T follicular helper cell (primary cell): ENCODE results near the gene POLE.

ENCODE experiments used
- DNase-seq: peaks from one replicate; pipeline ENCODE4 v3.0.0-alpha.2; 2020; ENCODE audit warnings: low read depth

POLE gene

GRCh38 chr12:132597333-132598316, 89.5 kb downstream of the POLE start:
- DNase-seq = peak; percentile 47

- DNase-seq = no peak
These were observed 91.1 kb downstream of the POLE start for GRCh38 chr12:132596016-132596415.

DNA sequence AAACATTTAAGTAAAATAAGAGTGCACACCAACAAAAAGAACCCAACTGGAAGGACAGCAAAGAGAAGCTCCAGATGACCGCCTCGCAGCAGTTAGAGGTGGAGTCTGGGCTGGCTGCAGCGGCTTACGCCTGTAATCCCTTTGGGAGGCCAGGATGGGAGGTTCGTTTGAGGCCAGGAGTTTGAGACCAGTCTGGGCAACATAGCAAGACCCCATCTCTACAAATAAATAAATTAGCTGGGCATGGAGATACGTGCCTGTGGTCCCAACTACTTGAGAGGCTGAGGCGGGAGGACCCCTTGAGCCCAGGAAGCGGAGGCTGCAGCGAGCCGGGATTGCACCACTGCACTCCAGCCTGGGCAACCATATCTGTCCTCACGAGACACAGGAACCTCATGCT, 92.0 kb downstream of the POLE start:
- DNase-seq = no peak

GRCh38 chr12:132593938-132594358, 93.2 kb downstream of the POLE start:
- no peak for DNase-seq

DNA sequence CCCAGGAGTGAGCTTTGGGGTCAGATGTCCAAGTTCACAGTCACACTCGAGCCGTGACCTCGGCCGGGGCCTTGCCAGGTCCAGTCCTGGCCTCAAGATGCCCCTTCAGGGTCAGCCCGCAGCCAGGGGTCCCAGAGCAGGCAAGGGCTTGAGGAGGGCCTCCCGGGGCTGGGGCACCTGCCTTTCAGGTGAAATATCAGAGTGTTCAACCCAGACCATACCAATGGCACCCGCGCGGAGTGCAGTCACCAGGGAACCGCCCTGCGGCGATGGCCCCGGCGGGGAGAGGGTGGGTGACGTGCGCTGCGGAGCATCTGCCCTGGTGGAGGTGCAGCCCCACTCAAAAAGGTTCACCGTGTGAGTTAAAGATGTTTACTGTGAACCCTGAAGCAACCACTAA, 93.6 kb downstream of the POLE start:
- no peak for DNase-seq

DNA sequence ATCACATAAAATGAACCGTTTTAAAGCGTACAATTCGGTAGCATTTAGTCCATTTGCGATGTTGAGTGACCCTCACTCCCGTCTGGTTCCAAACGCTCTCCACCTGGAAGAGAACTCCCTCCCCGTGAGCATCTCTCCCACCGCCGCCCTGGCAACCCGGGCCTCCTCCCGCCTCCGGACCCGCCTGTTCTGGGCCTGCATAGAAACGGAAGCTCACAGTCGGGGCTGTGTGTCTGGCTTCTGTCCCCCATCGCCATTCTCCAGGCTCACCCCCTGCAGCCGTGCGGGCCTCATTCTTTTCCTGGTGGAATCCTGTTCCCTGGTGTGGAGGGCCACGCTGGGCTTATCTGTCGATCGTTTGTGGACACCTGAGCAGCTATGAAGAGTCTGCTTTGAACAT, 94.1 kb downstream of the POLE start:
- DNase-seq = no peak

GRCh38 chr12:132592282-132592970, 94.7 kb downstream of the POLE start:
- DNase-seq = no peak

GRCh38 chr12:132591107-132591935, 95.8 kb downstream of the POLE start:
- DNase-seq = no peak

DNA sequence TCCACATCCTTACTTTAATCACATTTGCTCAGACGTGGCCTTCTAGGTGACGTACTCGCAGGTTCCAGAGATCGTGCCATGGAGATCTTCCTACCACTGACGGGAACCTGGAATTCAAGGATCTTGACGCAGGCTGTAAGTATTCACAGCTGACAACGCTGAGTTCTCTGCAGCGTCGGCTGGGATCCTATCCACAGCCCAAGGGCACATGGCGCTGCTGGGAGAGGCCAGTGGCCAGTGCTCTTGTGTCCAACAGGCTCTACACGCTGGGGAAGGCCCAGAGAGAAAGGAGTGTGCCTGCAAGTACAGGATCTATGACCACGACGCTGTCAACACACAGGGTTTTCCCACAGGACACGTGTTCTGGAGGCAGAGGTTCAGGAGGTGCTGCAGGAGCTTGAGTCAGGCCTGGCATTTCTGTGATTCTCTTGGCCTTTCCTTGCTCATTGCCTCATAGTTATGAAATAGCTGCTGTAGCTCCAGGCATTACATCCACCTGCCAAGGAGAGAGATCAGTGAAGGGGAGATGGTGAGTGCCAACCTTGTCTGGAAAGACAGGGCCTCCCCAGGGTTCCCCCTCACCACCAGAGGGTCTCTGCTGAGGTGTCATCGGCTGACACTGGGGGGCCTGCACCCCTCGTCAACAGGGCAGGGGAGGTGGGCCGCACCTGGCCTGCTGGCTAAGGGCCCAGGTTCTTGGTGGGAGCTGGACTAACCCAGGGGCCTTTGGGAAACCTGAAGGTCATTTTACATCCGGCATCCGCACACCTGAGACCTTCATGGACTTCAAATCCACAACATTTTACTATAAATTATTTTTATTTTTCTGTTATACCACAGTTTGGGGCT, 98.1 kb downstream of the POLE start:
- DNase-seq = no peak

DNA sequence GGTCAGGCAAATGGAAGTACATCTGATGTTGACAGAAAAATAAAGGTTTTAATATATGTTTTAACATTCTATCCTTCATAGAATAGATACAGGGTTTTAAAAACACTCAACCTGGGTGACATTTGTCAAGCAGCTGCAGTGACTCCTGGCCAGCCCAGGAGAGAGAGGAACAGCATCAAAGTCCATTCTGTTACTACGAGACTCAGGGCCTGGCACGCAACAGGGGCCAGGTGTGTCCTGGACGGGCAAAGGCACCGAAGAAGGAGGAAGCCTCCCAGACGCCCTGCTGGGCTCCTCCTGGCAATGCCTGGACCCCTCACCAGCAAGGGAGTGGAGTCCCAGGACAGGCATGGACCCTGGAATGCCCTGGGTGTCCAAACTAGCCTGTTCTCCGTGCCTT, 98.8 kb downstream of the POLE start:
- DNase-seq = no peak

DNA sequence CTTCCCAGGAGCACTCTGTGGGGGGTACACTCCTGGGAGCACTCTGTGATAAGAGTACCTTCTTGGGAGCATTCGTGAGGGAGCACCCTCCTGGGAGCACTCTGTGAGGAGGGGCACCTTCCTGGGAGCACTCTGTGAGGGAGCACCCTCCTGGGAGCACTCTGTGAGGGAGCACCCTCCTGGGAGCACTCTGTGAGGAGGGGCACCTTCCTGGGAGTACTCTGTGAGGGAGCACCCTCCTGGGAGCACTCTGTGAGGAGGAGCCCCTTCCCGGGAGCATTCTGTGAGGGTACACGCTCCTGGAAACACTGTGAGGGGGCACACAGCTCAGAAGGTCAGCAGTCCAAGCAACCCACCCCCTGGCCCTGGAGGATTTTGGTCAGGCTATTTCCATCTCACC, 99.4 kb downstream of the POLE start:
- no peak for DNase-seq

- DNase-seq = no peak
These were observed 100.2 kb downstream of the POLE start for GRCh38 chr12:132586929-132587328.

GRCh38 chr12:132585177-132585576, 102.0 kb downstream of the POLE start:
- no peak for DNase-seq

- DNase-seq = no peak
These were observed 102.7 kb downstream of the POLE start for GRCh38 chr12:132584429-132584828.

GRCh38 chr12:132583736-132584135, 103.4 kb downstream of the POLE start:
- no peak for DNase-seq

- no peak for DNase-seq
These were observed 103.8 kb downstream of the POLE start for GRCh38 chr12:132583411-132583710.

GRCh38 chr12:132582582-132583410, 104.3 kb downstream of the POLE start:
- no peak for DNase-seq

- no peak for DNase-seq
These were observed 105.1 kb downstream of the POLE start for GRCh38 chr12:132582058-132582420.

- no peak for DNase-seq
These were observed 105.6 kb downstream of the POLE start for GRCh38 chr12:132581348-132582057.

- DNase-seq = no peak
These were observed 106.3 kb downstream of the POLE start for GRCh38 chr12:132580701-132581292.
